Pancreas (tissue), 10 donors: ENCODE results near the gene TRPM3. TPM values are rescaled to one million over a fixed set of nuclear protein-coding genes. Genes with fewer than 3 reads are reported as not detected.
A peak's percentile ranks its signal among the peaks of the same experiment; 100 is the strongest.

Source experiments
- ATAC-seq, 4 donors: fragments of 200-7000 bp; cut with Tn5 transposase; one replicate each; pipeline versions ENCODE4 v1.8.0 to v1.9.1; 2020; ENCODE audit warnings: mild to moderate bottlenecking in 4 of 4, moderate library complexity in 4 of 4
- DNase-seq, 6 donors: peaks; one replicate each; pipeline ENCODE4 v3.0.0-alpha.2; 2020
- FAIRE-seq: peaks from 2 replicates; lab custom pipeline; 2012; peaks lifted over from hg19 to GRCh38; lab: Jason Lieb, UNC
- H3K27ac ChIP-seq, 4 donors: fragments of 200-600 bp; sonication (generic); 1 replicate in 3 of 4; 2 replicates in 1 of 4; pipeline versions ENCODE4 v1.5.0 to v1.8.0; 2020
- H3K27me3 ChIP-seq, 4 donors: fragments of 200-600 bp; one replicate each; pipeline ENCODE4 v1.8.0; 2021
- H3K36me3 ChIP-seq, 3 donors: fragments of 200-600 bp; sonication (generic) in 1 of 3; one replicate each; pipeline versions ENCODE4 v1.5.0 to v1.8.0; 2020 to 2021
- H3K4me1 ChIP-seq, 3 donors: fragments of 200-600 bp; one replicate each; pipeline ENCODE4 v1.8.0; 2021
- H3K4me3 ChIP-seq, 4 donors: fragments of 200-600 bp; sonication (generic) in 2 of 4; one replicate each; pipeline versions ENCODE4 v1.5.0 to v1.8.0; 2020 to 2021
- H3K9me3 ChIP-seq, 4 donors: fragments of 200-600 bp; one replicate each; pipeline ENCODE4 v1.8.0; 2021
- WGBS, 2 donors: extraction: QIAGEN DNeasy Blood & Tissue Kit; methylation state at CpG; one replicate each; pipeline ENCODE4 v1.1.7; 2013; 5-methylcytosine and 5-hydroxymethylcytosine counted together
- intact Hi-C, 3 donors: fragments of 100-400 bp; cut with DNase I; formaldehyde crosslinking; loops; one replicate each; pipeline versions ENCODE4 v1.11.1 to v1.14.2; 2022
- polyA plus RNA-seq, 2 donors: library from polyadenylated mRNA; stranded (reverse); fragments of 200-250 nt; gene quantifications; one replicate each; pipeline ENCODE4 v1.2.3, GENCODE V29; 2013
- total RNA-seq, 6 donors: library from RNA; stranded (reverse); fragmentation: NEBNext Ultra II Directional in 4 of 6; extraction: Animal tissue kit (Norgen Biotek cat#: 25700) in 4 of 6; gene quantifications; one replicate each; pipeline versions ENCODE4 v1.2.1 to v1.2.4, GENCODE V29; 2021 to 2023
- TF ChIP-seq, protein P1 (sequence below), 4 donors: fragments of 200-600 bp; sonication (generic) in 3 of 4; IDR thresholded peaks; one replicate each; pipeline versions ENCODE4 v1.5.0 to v1.8.0; 2021; ENCODE audit warnings: antibody characterized with exemption in 4 of 4
- donor health status: healthy with polysubstance abuse.
- donor health status: DM: no; HTN: no; CAD: no; lungs with moderate emphysema.
- donor health status: DM: no; HTN: no; CAD: no.
- donor health status: control.
- donor health status: control.
- donor health status: Bipolar disorder and iron deficiency.
- donor health status: DM: yes; HTN: yes; CAD: no.
- donor health status: DM: no; HTN: no; CAD: no.
- donor health status: DM: no; HTN: no; CAD: no.
- donor health status: DM: yes; HTN: yes; CAD: no.

Gene TRPM3
- total and polyA plus RNA-seq, 8 donors = 0.22 to 1.9 (median 0.76) TPM

DNA sequence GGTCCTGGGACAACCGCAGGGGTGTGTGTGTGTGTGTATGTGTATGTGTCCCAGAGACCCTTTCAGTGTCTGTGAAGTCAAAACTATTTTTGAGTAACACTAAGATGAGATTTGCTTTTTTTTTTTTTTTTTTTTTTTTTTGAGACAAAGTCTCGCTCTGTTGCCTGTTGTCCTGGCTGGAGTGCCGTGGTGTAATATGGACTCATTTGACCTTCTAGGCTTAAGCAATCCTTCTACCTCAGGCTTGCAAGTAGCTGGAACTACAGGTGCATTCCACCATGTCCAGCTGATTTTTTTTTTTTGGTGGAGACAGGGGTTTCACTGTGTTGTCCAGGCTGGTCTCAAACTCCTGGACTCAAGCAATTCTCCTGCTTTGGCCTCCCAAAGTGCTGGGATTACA lies 609.6 kb downstream of the TRPM3 start:
- ATAC-seq = no peak

DNA sequence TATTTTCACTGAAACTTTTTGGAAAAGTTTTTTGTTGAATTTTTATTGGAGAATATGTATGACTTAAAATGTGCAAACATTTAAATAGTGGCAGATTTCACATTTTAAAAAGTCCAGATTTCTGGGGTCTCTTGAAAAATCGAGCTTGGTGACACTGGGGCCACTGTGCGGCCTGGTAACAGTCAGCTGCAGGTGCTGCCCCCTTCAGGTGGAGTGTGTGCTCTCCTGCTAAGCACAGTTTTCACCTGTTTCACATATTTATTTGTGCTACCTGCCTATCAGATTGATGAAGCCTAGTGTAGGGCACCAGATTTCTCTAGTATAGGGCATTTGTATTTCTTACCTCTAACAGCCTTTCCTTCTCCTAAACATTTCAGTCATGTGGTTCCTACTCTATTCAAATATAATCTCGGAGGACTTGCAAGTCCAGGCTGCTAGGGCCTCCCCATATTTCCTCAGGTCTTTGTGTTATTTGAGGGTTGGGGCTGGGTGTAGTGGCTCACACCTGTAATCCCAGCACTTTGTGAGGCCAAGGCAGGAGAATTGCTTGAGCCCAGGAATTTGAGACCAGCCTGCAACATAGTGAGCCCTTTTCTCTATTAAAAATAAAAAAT lies 611.2 kb downstream of the TRPM3 start:
- H3K4me3 ChIP-seq = no peak overlapping the region
- no peak for FAIRE-seq
- ATAC-seq = peak; percentile 58 to 74 (median 64)
- intact Hi-C loops = no loop called here
- H3K4me1 ChIP-seq = peaks cover 0 to 4% (median 0%) of the 10 kb centered on the region in 3 donors
- H3K27me3 ChIP-seq = no peaks in the 10 kb centered on the region
- TF ChIP-seq, protein P1, sequence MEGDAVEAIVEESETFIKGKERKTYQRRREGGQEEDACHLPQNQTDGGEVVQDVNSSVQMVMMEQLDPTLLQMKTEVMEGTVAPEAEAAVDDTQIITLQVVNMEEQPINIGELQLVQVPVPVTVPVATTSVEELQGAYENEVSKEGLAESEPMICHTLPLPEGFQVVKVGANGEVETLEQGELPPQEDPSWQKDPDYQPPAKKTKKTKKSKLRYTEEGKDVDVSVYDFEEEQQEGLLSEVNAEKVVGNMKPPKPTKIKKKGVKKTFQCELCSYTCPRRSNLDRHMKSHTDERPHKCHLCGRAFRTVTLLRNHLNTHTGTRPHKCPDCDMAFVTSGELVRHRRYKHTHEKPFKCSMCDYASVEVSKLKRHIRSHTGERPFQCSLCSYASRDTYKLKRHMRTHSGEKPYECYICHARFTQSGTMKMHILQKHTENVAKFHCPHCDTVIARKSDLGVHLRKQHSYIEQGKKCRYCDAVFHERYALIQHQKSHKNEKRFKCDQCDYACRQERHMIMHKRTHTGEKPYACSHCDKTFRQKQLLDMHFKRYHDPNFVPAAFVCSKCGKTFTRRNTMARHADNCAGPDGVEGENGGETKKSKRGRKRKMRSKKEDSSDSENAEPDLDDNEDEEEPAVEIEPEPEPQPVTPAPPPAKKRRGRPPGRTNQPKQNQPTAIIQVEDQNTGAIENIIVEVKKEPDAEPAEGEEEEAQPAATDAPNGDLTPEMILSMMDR (IDR thresholded peaks at IDR 0.05) = peak; percentile 18 to 51 (median 36)
- no peaks in the 10 kb centered on the region for H3K36me3 ChIP-seq
- H3K27ac ChIP-seq = no peak overlapping the region
- H3K9me3 ChIP-seq = no peaks in the 10 kb centered on the region
- WGBS, 2 donors = 71 to 75% methylated on average over 3 of the region's 3 CpGs
- DNase-seq = peak in 4 of 6 donors; percentile 23 to 79 (median 36)

More for the DNA sequence above, 609.6 kb downstream of the TRPM3 start:
- Histone ChIP-seq H3K27me3 (no peaks in the 10 kb centered on the region), H3K9me3 (no peaks in the 10 kb centered on the region), H3K4me1 (peaks cover 0 to 4% (median 0%) of the 10 kb centered on the region in 3 donors), H3K4me3 (no peak overlapping the region), H3K36me3 (no peaks in the 10 kb centered on the region), H3K27ac (no peak overlapping the region)
- WGBS, 2 donors = 87 to 89% methylated on average over 3 of the region's 3 CpGs
- intact Hi-C loops = no loop called here
- TF ChIP-seq, protein P1 (IDR thresholded peaks at IDR 0.05) = no peak
- FAIRE-seq (no peak), DNase-seq (no peak)

DNA sequence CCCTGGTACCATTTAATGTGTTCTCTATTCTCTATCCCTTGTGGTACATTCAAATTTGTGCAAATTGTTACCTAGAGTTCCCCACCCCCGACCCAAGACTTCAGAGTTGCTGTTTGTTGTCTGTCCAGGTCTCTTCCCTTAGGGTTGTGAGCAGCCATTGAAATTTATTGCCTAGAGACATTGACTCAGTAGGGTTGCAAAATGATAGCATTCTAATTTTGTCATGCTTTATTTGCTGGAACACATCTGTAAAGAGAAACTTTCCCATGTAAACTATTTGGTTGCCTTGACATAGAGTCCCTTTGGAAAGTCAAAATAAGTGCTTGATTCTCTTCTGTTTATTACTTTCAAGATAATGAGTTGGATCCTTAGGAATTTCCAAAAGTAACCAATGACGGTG lies 615.3 kb downstream of the TRPM3 start:
- 88 to 90% methylated on average over 2 of the region's 2 CpGs for WGBS, 2 donors
- Histone ChIP-seq H3K27me3 (no peaks in the 10 kb centered on the region), H3K9me3 (no peaks in the 10 kb centered on the region), H3K4me3 (no peak overlapping the region), H3K4me1 (no peaks in the 10 kb centered on the region), H3K36me3 (no peaks in the 10 kb centered on the region), H3K27ac (no peak overlapping the region)
- TF ChIP-seq, protein P1 (IDR thresholded peaks at IDR 0.05) = no peak
- ATAC-seq (no peak), DNase-seq (no peak), FAIRE-seq (no peak)
- intact Hi-C loops = no loop called here

DNA sequence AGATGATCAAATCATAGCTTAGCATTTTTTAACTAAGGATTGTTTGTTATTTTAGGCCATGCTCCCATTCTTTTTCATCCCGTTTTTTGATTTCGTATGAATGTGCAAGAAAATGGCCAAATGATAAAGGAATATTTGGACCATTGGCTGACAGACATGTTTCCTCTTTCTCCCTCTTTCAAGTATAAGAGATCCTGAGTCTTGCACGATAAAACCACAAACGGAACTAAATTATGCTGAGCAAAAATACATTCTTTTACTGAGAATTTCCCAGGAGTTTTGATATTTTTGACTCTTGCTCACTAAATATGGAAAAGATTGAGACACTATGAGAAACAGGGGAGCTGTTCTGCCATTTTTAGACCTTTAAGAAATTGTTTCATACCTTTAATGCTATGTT lies 616.6 kb downstream of the TRPM3 start:
- Histone ChIP-seq H3K4me1 (no peaks in the 10 kb centered on the region), H3K36me3 (no peaks in the 10 kb centered on the region), H3K27ac (no peak overlapping the region), H3K4me3 (no peak overlapping the region), H3K27me3 (no peaks in the 10 kb centered on the region), H3K9me3 (no peaks in the 10 kb centered on the region)
- FAIRE-seq = no peak
- DNase-seq = no peak
- intact Hi-C loops = no loop called here
- TF ChIP-seq, protein P1 (IDR thresholded peaks at IDR 0.05) = no peak
- peak in 1 of 4 donors; percentile 22 for ATAC-seq
- WGBS, 2 donors = 73 to 82% methylated on average over 4 of the region's 4 CpGs

DNA sequence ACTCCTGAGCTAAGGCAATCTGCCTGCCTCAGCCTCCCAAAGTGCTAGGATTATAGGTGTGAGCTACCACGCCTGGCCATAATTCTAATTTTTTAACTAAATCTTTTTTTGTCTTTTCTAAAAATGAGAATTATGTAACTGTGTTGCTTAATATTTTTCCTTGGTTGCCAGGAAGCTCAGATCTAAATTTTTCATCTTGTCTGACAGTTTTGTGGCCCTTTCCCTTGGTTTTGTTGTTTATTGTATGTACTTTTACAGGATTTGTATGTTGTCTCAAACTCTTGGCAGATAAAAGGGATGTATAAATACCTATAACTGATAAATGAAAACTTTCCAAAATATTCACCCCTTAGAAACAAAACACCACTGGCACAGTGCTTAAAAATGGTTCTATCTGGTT lies 618.7 kb downstream of the TRPM3 start:
- 78 to 79% methylated on average over 1 of the region's 1 CpG for WGBS, 2 donors
- ATAC-seq = no peak

More for the DNA sequence above, 618.7 kb downstream of the TRPM3 start:
- FAIRE-seq (no peak), DNase-seq (no peak)
- TF ChIP-seq, protein P1 (IDR thresholded peaks at IDR 0.05) = no peak
- H3K4me3 ChIP-seq = no peak overlapping the region
- no peak overlapping the region for H3K27ac ChIP-seq
- H3K9me3 ChIP-seq = no peaks in the 10 kb centered on the region
- H3K36me3 ChIP-seq = no peaks in the 10 kb centered on the region
- H3K4me1 ChIP-seq = no peaks in the 10 kb centered on the region
- intact Hi-C loops = no loop called here
- H3K27me3 ChIP-seq = no peaks in the 10 kb centered on the region
